WERI-Rb-1 (cell line): ENCODE results near the gene MITD1.
"Not testable (repeated sequence)": the region's sequence is repeated elsewhere in the genome, so short reads cannot be mapped to it uniquely, and the experiment has no call there.

Source experiments
- DNase-seq: peaks from one replicate; pipeline ENCODE4 v3.0.0-alpha.2; 2020
- H3K27ac ChIP-seq: fragments of 250-450 bp; sonication (Bioruptor Pico); 2 replicates; pipeline ENCODE4 v1.5.1; 2020; ENCODE audit warnings: mild to moderate bottlenecking, moderate library complexity
- H3K27me3 ChIP-seq: fragments of 250-450 bp; sonication (Bioruptor Pico); 2 replicates; pipeline ENCODE4 v1.5.1; 2021; ENCODE audit warnings: mild to moderate bottlenecking, low read depth, moderate library complexity; ENCODE audit not compliant: insufficient read depth, severe bottlenecking
- H3K36me3 ChIP-seq: fragments of 250-450 bp; sonication (Bioruptor Pico); 2 replicates; pipeline ENCODE4 v1.5.1; 2020; ENCODE audit warnings: mild to moderate bottlenecking, moderate library complexity
- H3K4me3 ChIP-seq: 2 replicates; pipeline ENCODE4 v1.5.1; 2011; ENCODE audit warnings: low read depth, mild to moderate bottlenecking, control low read depth, low read length
- H3K9me3 ChIP-seq: fragments of 250-450 bp; sonication (Bioruptor Pico); 2 replicates; pipeline ENCODE4 v1.5.1; 2021; ENCODE audit warnings: mild to moderate bottlenecking, moderate library complexity; ENCODE audit not compliant: severe bottlenecking
- TF ChIP-seq, protein P1 (sequence below): IDR thresholded peaks from 2 replicates; pipeline ENCODE4 v1.5.1; 2011; ENCODE audit warnings: low read depth, mild to moderate bottlenecking, control low read depth, inconsistent platforms, low read length

The MITD1 gene

DNA sequence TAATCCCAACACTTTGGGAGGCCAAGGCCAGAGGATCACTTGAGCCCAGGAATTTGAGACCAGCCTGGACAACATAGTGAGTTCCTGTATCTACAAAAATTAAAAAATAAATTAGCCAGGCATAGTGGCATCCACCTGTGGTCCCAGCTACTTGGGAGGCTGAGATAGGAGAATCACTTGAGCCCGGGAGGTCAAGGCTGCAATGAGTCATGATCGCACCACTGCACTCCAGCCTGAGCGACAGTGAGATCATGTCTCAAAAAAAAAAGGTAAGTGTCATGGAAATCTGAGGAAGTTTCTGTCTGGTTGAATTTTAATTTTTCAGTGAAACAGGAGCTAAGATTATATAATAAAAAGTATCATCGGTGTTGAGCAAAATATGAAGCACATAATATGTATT is 41.9 kb downstream of the MITD1 start:
- Histone ChIP-seq H3K27ac (no peak overlapping the region), H3K36me3 (no peaks in the 10 kb centered on the region), H3K9me3 (peaks cover 2% of the 10 kb centered on the region), H3K4me3 (no peak overlapping the region), H3K27me3 (no peaks in the 10 kb centered on the region)
- no peak for DNase-seq
- TF ChIP-seq, protein P1, sequence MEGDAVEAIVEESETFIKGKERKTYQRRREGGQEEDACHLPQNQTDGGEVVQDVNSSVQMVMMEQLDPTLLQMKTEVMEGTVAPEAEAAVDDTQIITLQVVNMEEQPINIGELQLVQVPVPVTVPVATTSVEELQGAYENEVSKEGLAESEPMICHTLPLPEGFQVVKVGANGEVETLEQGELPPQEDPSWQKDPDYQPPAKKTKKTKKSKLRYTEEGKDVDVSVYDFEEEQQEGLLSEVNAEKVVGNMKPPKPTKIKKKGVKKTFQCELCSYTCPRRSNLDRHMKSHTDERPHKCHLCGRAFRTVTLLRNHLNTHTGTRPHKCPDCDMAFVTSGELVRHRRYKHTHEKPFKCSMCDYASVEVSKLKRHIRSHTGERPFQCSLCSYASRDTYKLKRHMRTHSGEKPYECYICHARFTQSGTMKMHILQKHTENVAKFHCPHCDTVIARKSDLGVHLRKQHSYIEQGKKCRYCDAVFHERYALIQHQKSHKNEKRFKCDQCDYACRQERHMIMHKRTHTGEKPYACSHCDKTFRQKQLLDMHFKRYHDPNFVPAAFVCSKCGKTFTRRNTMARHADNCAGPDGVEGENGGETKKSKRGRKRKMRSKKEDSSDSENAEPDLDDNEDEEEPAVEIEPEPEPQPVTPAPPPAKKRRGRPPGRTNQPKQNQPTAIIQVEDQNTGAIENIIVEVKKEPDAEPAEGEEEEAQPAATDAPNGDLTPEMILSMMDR: no peak

DNA sequence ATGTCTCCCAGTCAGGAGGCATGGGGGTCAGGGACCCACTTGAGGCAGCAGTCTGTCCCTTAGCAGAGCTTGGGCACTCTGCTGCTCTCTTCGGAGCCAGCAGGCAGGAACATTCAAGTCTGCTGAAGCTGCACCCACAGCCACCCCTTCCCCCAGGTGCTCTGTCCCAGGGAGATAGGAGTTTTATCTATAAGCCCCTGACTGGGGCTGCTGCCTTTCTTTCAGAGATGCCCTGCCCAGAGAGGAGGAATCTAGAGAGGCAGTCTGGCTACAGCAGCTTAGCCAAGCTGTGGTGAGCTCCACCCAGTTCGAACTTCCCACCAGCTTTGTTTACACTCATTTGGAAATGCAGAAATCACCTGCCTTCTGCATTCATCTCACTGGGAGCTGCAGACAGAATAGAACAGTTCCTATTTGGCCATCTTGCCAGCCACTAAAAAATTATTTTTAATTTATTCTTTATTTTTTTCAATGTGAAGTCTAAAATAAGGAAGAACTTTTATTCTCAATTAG is 45.8 kb downstream of the MITD1 start:
- not testable (repeated sequence) for H3K27ac ChIP-seq, H3K36me3 ChIP-seq, H3K27me3 ChIP-seq, H3K4me3 ChIP-seq, H3K9me3 ChIP-seq, DNase-seq

DNA sequence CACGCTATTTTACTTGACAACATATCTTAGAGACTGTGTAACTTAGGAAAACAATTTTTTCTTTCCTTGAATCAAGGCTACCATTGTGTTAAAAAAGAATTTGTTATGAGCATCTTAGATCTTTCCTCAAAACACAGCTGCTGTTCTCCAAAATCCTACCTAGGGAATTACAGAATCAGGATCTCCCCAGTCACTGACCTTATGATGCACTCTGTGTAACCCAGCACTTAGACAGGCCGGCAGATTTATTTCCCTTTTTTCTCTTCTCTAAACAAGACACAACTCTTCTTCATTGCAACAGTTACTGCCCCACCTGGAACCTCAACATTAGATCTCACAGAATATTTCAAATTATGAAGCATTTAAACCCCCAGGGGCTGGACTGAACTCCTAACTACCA is 52.9 kb downstream of the MITD1 start:
- Histone ChIP-seq H3K27ac (no peak overlapping the region), H3K36me3 (peaks cover 8% of the 10 kb centered on the region), H3K27me3 (no peaks in the 10 kb centered on the region), H3K4me3 (no peak overlapping the region), H3K9me3 (peaks cover 2% of the 10 kb centered on the region)
- TF ChIP-seq, protein P1: no peak
- no peak for DNase-seq
